ENCODE results near the gene FBXL13. TPM values are rescaled to one million over a fixed set of nuclear protein-coding genes. Genes with fewer than 3 reads are reported as not detected.

The FBXL13 gene
- total RNA-seq, 1 experiment from 2014 or later = 2.5 TPM

GRCh38 chr7:102934701-102935100, 139.9 kb downstream of the FBXL13 start:
- H3K36me3 ChIP-seq (ENCODE audit: control insufficient read depth, insufficient read depth, low read length) = no peaks in the 10 kb centered on the region
- H3K27ac ChIP-seq (ENCODE audit: low read length) = peak overlapping the region; percentile 31; the same call in 1 of the 2 replicates
- TF ChIP-seq REST (IDR thresholded peaks at IDR 0.05; ENCODE audit: insufficient read depth in 1 of 2, low read depth in 2 of 2, low read length in 1 of 2) (no peak), POLR2AphosphoS5 (IDR thresholded peaks at IDR 0.05; ENCODE audit: low read depth, low read length) (no peak), TCF7L2 (IDR thresholded peaks at IDR 0.05; ENCODE audit: low read depth, low read length) (no peak)
- in situ Hi-C loops (cut with HindIII; ENCODE audit: low pct_unique_long_range_greater_than_20kb, low sequenced_read_pairs) (no loop called here), intact Hi-C loops (cut with micrococcal nuclease; ENCODE audit: unreplicated experiment) (no loop called here)
- POLR2A ChIA-PET = no interaction called here
- DNase-seq (ENCODE audit: low read depth, low spot score) (no peak), ATAC-seq (no peak)
- CTCF ChIA-PET = no interaction called here
- no TSS peak for BruUV-seq (replicated peaks)
- no peaks in the 10 kb centered on the region for H3K9me3 ChIP-seq (ENCODE audit: control insufficient read depth, insufficient read depth, low read depth, low read length)
- no peaks in the 10 kb centered on the region for H3K27me3 ChIP-seq (ENCODE audit: control insufficient read depth, insufficient read depth, low read length)
- no peaks in the 10 kb centered on the region for H3K4me1 ChIP-seq (ENCODE audit: control insufficient read depth, insufficient read depth, low read length)
- no peak overlapping the region for H3K4me3 ChIP-seq (ENCODE audit: low read depth in 2 of 2, low read length in 2 of 2)

- CTCF ChIA-PET = no interaction called here
Observed at GRCh38 chr7:102934239-102934638, 140.4 kb downstream of the FBXL13 start.

More at GRCh38 chr7:102934239-102934638, 140.4 kb downstream of the FBXL13 start:
- Histone ChIP-seq H3K9me3 (ENCODE audit: control insufficient read depth, insufficient read depth, low read depth, low read length) (no peaks in the 10 kb centered on the region), H3K4me1 (ENCODE audit: control insufficient read depth, insufficient read depth, low read length) (no peaks in the 10 kb centered on the region), H3K4me3 (ENCODE audit: low read depth in 2 of 2, low read length in 2 of 2) (no peak overlapping the region), H3K27ac (ENCODE audit: low read length) (no peak overlapping the region), H3K36me3 (ENCODE audit: control insufficient read depth, insufficient read depth, low read length) (no peaks in the 10 kb centered on the region), H3K27me3 (ENCODE audit: control insufficient read depth, insufficient read depth, low read length) (no peaks in the 10 kb centered on the region)
- no peak for DNase-seq (ENCODE audit: low read depth, low spot score)
- no TSS peak for BruUV-seq (replicated peaks)
- TF ChIP-seq SIN3A (IDR thresholded peaks at IDR 0.05; ENCODE audit: borderline replicate concordance, insufficient read depth, low read depth, low read length) = no peak
- TF ChIP-seq REST (IDR thresholded peaks at IDR 0.05; ENCODE audit: insufficient read depth in 1 of 2, low read depth in 2 of 2, low read length in 1 of 2) = no peak
- no peak for TF ChIP-seq TCF7L2 (IDR thresholded peaks at IDR 0.05; ENCODE audit: low read depth, low read length)
- no peak for TF ChIP-seq POLR2AphosphoS5 (IDR thresholded peaks at IDR 0.05; ENCODE audit: low read depth, low read length)
- no peak for TF ChIP-seq CTCF (IDR thresholded peaks at IDR 0.05)
- no peak for ATAC-seq
- intact Hi-C loops (cut with micrococcal nuclease; ENCODE audit: unreplicated experiment) (no loop called here), in situ Hi-C loops (cut with HindIII; ENCODE audit: low pct_unique_long_range_greater_than_20kb, low sequenced_read_pairs) (no loop called here)
- POLR2A ChIA-PET = no interaction called here
